Epithelial cell of prostate (primary cell): Measurements from ENCODE around the gene PHACTR3.
"Not testable (repeated sequence)": the region's sequence is repeated elsewhere in the genome, so short reads cannot be mapped to it uniquely, and the experiment has no call there.

Experiments
- DNase-seq: peaks from one replicate; pipeline ENCODE4 v3.0.0-alpha.2; 2011; ENCODE audit warnings: low read depth, low spot score
- H3K27ac ChIP-seq: fragments of 450-650 bp; 2 replicates; pipeline ENCODE4 v1.5.1; 2017; ENCODE audit warnings: mild to moderate bottlenecking

Gene PHACTR3

GRCh38 chr20:59831024-59831915 is 226.9 kb downstream of the PHACTR3 start:
- H3K27ac ChIP-seq, result peak overlapping the region; percentile 89
- DNase-seq, result peak; percentile 24

DNA sequence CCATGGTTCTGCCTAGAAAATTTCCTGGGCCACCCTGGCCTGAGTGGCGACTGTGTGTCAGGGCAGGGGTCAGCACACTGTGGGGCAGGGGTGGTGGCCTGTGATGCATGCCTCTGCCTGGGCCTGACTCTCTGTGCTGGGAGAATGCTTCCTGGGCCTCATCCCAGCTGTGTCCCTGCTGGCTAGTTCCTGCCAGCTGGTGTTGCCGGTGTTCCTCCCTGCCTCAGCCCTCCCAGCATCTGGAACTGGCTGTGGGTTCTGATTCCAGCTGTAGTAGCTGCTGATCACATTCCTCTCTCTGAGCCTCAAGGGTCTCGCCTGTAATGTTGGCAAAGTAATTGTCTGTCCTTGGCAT is 227.6 kb downstream of the PHACTR3 start:
- peak overlapping the region; percentile 89 for H3K27ac ChIP-seq
- no peak for DNase-seq

- no peak for DNase-seq
- H3K27ac ChIP-seq, result peak overlapping the region; percentile 89
Observed at GRCh38 chr20:59832406-59833363, 228.3 kb downstream of the PHACTR3 start.

DNA sequence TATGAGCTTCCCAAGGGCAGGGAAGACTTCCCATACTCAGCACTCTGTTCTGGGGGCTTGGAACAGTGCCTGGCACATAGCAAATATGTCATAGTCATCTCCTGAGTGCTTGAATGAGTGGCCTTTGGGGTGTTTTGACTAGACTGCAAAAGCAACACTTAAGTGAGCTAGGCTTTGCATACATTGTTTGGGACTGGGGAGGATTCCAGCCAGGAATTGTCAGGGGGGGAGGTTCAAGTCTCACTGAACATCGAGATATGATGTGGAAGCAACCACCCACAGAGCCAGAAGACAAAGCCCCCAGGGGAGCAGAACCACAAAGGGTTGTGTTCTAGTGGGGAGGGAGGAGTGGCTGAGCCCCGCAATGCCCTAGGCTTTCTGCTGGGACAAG is 230.7 kb downstream of the PHACTR3 start:
- DNase-seq, result no peak
- peak overlapping the region; percentile 49 for H3K27ac ChIP-seq

DNA sequence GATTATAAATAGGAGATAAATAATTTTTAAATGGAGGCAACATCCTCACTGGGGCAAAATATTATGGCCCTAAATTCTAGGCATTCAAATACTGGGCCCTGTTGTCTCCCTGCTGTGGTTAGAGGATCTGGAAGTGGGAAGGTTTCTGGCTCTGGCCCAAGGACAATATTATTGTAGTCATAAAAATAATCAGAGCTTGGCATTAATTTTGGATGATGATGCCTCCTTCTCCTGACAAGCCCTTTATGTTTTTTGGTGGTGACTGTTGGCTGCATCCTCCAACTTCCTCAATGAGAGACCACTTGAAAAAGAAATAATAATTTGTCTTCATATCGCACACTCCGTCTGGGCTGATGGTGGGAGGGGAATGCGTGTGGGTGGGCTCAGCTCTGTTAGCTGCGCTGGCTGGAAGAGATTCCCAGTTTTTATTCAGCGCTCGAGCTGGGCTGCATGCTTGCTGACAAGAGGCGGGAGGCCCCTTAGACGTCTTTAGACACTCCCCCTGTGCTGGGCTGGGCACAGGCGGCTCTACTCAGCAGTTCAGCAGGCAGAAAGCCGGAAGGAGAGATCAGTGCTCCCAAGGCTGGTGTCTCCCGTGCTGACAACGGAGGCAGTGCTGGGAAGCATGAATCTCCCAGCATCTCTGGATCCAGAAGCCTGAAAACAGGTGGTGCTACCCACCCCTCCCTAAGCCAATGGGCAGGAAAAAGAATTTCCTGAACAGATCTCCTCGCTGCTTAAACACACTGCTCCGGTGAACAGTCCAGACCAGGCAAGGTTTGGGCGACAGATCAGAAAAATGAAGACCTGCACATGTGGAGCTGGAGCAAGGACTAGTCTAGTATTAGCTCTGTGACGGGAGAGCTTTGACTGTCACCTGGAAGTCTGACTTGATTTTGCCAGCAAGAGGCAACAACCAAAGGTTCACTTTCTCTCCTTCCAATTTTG is 231.4 kb downstream of the PHACTR3 start:
- H3K27ac ChIP-seq, result peak overlapping the region; percentile 49
- DNase-seq, result no peak

DNA sequence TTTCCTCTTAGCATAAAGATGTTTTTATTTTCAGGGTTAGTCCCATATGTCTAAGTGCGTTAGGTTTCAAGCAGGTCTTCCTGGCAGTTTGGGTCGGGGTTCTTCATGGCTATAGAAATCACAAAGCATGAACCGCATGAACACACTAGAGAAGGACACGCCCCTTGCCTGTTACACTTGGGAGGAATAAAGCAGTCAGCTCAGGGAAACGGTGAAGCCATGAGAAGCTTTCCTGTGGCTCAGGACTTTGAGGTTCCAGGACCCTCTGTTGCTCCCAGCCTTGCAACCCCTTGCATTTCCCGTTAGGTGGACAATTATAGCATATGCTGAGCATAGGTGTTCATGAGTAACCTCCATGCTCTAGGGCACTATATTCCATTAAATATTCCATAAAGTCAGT is 232.4 kb downstream of the PHACTR3 start:
- peak overlapping the region; percentile 49 for H3K27ac ChIP-seq
- DNase-seq, result no peak

- DNase-seq, result no peak
- peak overlapping the region; percentile 49 for H3K27ac ChIP-seq
Observed at GRCh38 chr20:59837623-59838394, 233.5 kb downstream of the PHACTR3 start.

DNA sequence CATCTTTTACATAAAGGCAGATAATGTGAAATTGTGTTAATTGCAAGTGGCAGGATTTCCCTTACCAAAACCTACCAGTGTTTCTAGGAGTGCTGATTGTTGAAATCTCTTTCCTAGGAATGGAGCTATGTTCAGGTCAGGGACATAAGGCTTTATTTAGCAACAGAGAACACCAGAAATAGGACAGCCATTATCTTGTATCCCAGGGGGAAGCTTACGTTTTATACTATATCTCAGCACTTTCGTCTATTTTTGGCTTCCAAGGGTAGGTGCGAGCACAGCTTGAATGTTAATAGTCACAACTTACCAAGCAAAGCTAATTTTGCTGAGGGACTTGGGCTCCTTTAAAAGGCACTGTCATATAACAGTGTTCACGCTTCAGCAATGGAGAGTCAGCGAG is 235.1 kb downstream of the PHACTR3 start:
- no peak overlapping the region for H3K27ac ChIP-seq
- DNase-seq, result no peak

- no peak for DNase-seq
Observed at GRCh38 chr20:59845472-59845871, 241.1 kb downstream of the PHACTR3 start.

DNA sequence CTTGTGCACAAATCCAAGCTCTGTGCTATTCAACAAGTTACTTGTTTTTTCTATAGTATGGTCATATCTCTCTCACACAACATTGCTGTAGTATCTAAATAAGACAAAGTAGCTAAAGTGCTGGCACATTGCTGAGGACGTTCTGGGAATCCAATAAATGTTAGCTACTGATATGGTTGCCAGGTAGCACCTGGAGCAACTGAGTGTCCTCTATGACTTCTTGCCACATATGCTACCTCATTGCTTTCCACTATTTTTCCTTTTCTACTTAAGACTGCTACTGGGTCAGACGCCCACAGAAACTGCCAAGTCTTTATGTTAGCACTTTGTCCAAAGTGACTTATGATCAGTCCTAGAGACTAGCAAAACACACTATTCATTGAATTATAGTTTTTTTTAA is 243.8 kb downstream of the PHACTR3 start:
- DNase-seq, result no peak
- H3K27ac ChIP-seq, result no peak overlapping the region

More at GRCh38 chr20:59845472-59845871, 241.1 kb downstream of the PHACTR3 start:
- H3K27ac ChIP-seq, result no peak overlapping the region

GRCh38 chr20:59850018-59850641 is 245.8 kb downstream of the PHACTR3 start:
- no peak for DNase-seq
- H3K27ac ChIP-seq, result no peak overlapping the region

DNA sequence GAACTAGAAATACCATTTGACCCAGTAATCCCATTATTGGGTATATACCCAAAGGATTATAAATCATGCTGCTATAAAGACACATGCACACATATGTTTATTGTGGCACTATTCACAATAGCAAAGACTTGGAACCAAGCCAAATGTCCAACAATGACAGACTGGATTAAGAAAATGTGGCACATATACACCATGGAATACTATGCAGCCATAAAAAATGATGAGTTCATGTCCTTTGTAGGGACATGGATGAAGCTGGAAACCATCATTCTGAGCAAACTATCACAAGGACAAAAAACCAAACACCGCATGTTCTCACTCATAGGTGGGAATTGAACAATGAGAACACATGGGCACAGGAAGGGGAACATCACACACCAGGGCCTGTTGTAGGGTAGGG is 252.2 kb downstream of the PHACTR3 start:
- not testable (repeated sequence) for DNase-seq, H3K27ac ChIP-seq

DNA sequence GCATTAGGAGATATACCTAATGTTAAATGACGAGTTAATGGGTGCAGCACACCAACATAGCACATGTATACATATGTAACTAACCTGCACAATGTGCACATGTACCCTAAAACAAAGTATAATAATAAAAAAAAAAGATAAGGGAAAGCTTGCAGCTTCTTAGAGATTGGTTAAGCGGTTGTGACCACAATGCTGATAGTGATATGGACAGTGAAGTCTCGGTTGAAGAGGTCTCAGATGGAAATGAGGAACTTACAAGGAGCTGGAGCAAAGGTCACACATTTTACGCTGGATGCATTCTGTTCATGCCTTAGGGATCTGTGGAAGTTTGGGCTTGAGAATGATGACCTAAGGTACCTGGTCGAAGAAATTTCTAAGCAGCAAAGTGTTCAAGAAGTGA is 252.6 kb downstream of the PHACTR3 start:
- DNase-seq, result not testable (repeated sequence)

GRCh38 chr20:59857966-59858365 is 253.6 kb downstream of the PHACTR3 start:
- no peak for DNase-seq
- H3K27ac ChIP-seq, result no peak overlapping the region

More for the DNA sequence above, 252.6 kb downstream of the PHACTR3 start:
- H3K27ac ChIP-seq, result not testable (repeated sequence)

GRCh38 chr20:59858425-59858824 is 254.1 kb downstream of the PHACTR3 start:
- DNase-seq, result no peak

DNA sequence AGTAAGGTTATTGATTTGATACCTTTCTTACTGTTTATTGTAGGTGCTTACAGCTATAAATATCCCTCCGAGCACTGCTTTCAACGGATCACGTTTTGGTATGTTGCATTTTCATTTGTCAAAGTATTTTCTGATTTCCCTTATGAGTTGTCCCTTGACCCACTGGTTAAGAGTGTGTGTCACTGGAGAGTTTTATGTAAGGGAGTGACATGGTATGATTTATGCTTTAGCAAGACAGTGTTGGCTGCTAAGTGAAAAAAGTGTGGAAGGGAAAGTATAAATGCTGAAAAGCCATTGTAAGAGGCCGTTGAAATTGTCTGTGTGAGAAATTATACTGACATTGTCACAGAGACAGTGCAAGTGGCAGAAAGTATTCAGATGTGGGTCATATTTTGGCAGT is 257.1 kb downstream of the PHACTR3 start:
- DNase-seq, result no peak
- H3K27ac ChIP-seq, result no peak overlapping the region

More at GRCh38 chr20:59858425-59858824, 254.1 kb downstream of the PHACTR3 start:
- no peak overlapping the region for H3K27ac ChIP-seq

DNA sequence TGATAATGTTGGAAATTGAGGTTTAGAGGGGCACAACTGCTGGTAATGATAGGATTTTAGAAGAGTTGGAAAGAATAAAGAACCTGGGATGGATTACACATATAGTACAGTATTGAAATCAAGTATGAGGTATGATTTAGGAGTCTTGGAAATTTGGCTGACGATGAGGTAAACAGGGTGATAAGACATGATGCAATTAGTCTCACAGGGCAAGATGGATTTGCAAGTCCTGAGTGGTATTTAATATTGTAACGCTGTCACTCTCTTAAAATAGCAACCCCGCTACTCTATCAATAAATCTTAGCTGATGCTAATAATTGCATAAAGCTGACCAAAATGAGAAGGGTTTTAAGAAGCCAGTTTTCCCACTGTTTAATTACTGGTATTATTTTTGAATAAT is 258.7 kb downstream of the PHACTR3 start:
- H3K27ac ChIP-seq, result no peak overlapping the region
- DNase-seq, result no peak

DNA sequence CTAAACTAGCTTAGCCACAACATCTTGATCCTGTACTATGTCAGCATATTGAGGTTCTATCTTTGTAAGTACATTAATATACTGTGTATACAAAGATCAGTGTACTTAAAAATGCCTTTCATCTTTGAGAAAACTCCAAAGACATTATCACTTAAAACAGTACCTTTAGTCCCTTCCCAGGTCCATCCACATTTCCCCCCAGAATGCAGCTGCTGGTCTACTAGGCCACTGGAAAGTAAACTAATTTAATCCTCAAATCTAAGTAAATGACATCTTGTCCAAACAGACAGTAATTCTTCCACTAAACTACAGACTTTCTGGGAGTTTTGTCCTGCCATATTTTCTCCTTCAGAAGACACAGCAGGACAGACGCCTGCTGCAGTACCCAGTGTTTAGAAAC is 260.4 kb downstream of the PHACTR3 start:
- no peak for DNase-seq
- no peak overlapping the region for H3K27ac ChIP-seq

- H3K27ac ChIP-seq, result no peak overlapping the region
- no peak for DNase-seq
Observed at GRCh38 chr20:59866338-59866737, 262.0 kb downstream of the PHACTR3 start.
